Central memory CD4-positive, alpha-beta T cell (primary cell): ENCODE measurements around the gene EPAS1.
"Not testable (repeated sequence)": the region's sequence is repeated elsewhere in the genome, so short reads cannot be mapped to it uniquely, and the experiment has no call there.

Experiments
- DNase-seq: peaks from one replicate; pipeline ENCODE4 v3.0.0; 2022

Gene EPAS1

GRCh38 chr2:46384457-46384815 is 87.2 kb downstream of the EPAS1 start:
- no peak for DNase-seq

- DNase-seq = no peak
Observed at GRCh38 chr2:46385786-46386577, 88.8 kb downstream of the EPAS1 start.

- DNase-seq = no peak
Observed at GRCh38 chr2:46386763-46387162, 89.6 kb downstream of the EPAS1 start.

GRCh38 chr2:46387292-46387691 is 90.1 kb downstream of the EPAS1 start:
- no peak for DNase-seq

- no peak for DNase-seq
Observed at GRCh38 chr2:46387886-46388515, 90.8 kb downstream of the EPAS1 start.

- DNase-seq = no peak
Observed at GRCh38 chr2:46388881-46389280, 91.7 kb downstream of the EPAS1 start.

- no peak for DNase-seq
Observed at GRCh38 chr2:46389417-46389916, 92.3 kb downstream of the EPAS1 start.

- no peak for DNase-seq
Observed at GRCh38 chr2:46390036-46390435, 92.8 kb downstream of the EPAS1 start.

- DNase-seq = no peak
Observed at GRCh38 chr2:46390901-46391395, 93.7 kb downstream of the EPAS1 start.

GRCh38 chr2:46392561-46393346 is 95.5 kb downstream of the EPAS1 start:
- no peak for DNase-seq

- no peak for DNase-seq
Observed at GRCh38 chr2:46393347-46393820, 96.2 kb downstream of the EPAS1 start.

- DNase-seq = no peak
Observed at GRCh38 chr2:46393865-46394264, 96.7 kb downstream of the EPAS1 start.

- no peak for DNase-seq
Observed at GRCh38 chr2:46394649-46395510, 97.7 kb downstream of the EPAS1 start.

- DNase-seq = not testable (repeated sequence)
Observed at GRCh38 chr2:46395730-46396129, 98.5 kb downstream of the EPAS1 start.

GRCh38 chr2:46400016-46400415 is 102.8 kb downstream of the EPAS1 start:
- no peak for DNase-seq

- DNase-seq = no peak
Observed at GRCh38 chr2:46402874-46403273, 105.7 kb downstream of the EPAS1 start.

GRCh38 chr2:46404181-46404759 is 107.1 kb downstream of the EPAS1 start:
- no peak for DNase-seq

GRCh38 chr2:46407852-46408455 is 110.7 kb downstream of the EPAS1 start:
- no peak for DNase-seq

- DNase-seq = no peak
Observed at GRCh38 chr2:46409756-46410155, 112.5 kb downstream of the EPAS1 start.

GRCh38 chr2:46410273-46411244 is 113.4 kb downstream of the EPAS1 start:
- DNase-seq = no peak
